Endothelial cell of umbilical vein (primary cell): ENCODE measurements around the gene TRDMT1. TPM values are rescaled to one million over a fixed set of nuclear protein-coding genes. Genes with fewer than 3 reads are reported as not detected.

ENCODE experiments used
- BruUV-seq: library from RNA; stranded (reverse); fragments of 400-500 nt; replicated peaks from 2 replicates; lab custom pipeline; 2021; lab: Mats Ljungman, UMichigan
- CTCF ChIA-PET: fragments of 300-600, 350-600 bp; sonication (Branson Sonifier 250); formaldehyde crosslinking; loops from one replicate; lab custom pipeline; 2021; ENCODE audit warnings: antibody characterized with exemption, inconsistent platforms; lab: Charles Lee
- POLR2A ChIA-PET: fragments of 300-600, 350-600 bp; sonication (Branson Sonifier 250); formaldehyde crosslinking; loops from one replicate; lab custom pipeline; 2021; ENCODE audit warnings: antibody characterized with exemption, inconsistent platforms; lab: Charles Lee
- DNase-seq: peaks from one replicate; pipeline ENCODE4 v3.0.0-alpha.2; 2011; ENCODE audit warnings: low read depth, low spot score
- FAIRE-seq: peaks from 2 replicates; lab custom pipeline; 2011; peaks lifted over from hg19 to GRCh38; lab: Jason Lieb, UNC
- H2AFZ ChIP-seq: 2 replicates; pipeline ENCODE4 v1.6.0; 2012; ENCODE audit warnings: low read depth, low read length, control low read depth, inconsistent platforms
- H3K27ac ChIP-seq: 2 replicates; pipeline ENCODE4 v1.5.1; 2011; ENCODE audit warnings: low read depth, mild to moderate bottlenecking, control low read depth, low read length, moderate library complexity; ENCODE audit not compliant: insufficient read depth
- H3K27me3 ChIP-seq, 2 experiments: 2 replicates each; pipeline versions ENCODE4 v1.6.0 to v1.6.1; 2011; ENCODE audit warnings: low read length in 2 of 2, mixed read lengths in 1 of 2; ENCODE audit not compliant: control insufficient read depth in 2 of 2, insufficient read depth in 2 of 2
- H3K36me3 ChIP-seq, 2 experiments: 2 replicates in 1 of 2; 3 replicates in 1 of 2; pipeline ENCODE4 v1.5.1; 2011; ENCODE audit warnings: low read length in 2 of 2, mild to moderate bottlenecking in 1 of 2, moderate library complexity in 1 of 2; ENCODE audit not compliant: control insufficient read depth in 2 of 2, insufficient read depth in 2 of 2; ENCODE audit errors: extremely low read depth in 1 of 2
- H3K4me1 ChIP-seq: 3 replicates; pipeline ENCODE4 v1.5.1; 2011; ENCODE audit warnings: mild to moderate bottlenecking, low read length; ENCODE audit not compliant: control insufficient read depth, insufficient read depth; ENCODE audit errors: extremely low read depth
- H3K4me2 ChIP-seq: 2 replicates; pipeline ENCODE4 v1.6.1; 2011; ENCODE audit warnings: low read length, control low read depth, mixed read lengths; ENCODE audit not compliant: insufficient read depth
- H3K4me3 ChIP-seq, 3 experiments: fragments of 200-600 bp in 1 of 3; sonication (generic), shearing (Covaris generic) in 1 of 3; replicated peaks in 1 of 3; 2 replicates each; pipeline ENCODE4 v1.5.1; 2011 to 2016; ENCODE audit warnings: control low read depth in 3 of 3, low read length in 3 of 3, mild to moderate bottlenecking in 2 of 3, inconsistent platforms in 1 of 3, low read depth in 1 of 3, moderate library complexity in 1 of 3; ENCODE audit not compliant: insufficient read depth in 1 of 3
- H3K79me2 ChIP-seq: 2 replicates; pipeline ENCODE4 v1.6.0; 2012; ENCODE audit warnings: low read length, inconsistent platforms; ENCODE audit not compliant: control insufficient read depth, insufficient read depth
- H3K9ac ChIP-seq: replicated peaks from 2 replicates; pipeline ENCODE3; 2011; ENCODE audit warnings: low read length, control low read depth; ENCODE audit not compliant: insufficient read depth; ENCODE audit errors: extremely low read depth
- H3K9me1 ChIP-seq: replicated peaks from 3 replicates; pipeline ENCODE4 v1.6.0; 2011; ENCODE audit warnings: mild to moderate bottlenecking, low read length; ENCODE audit not compliant: control insufficient read depth, insufficient read depth; ENCODE audit errors: extremely low read depth
- H3K9me3 ChIP-seq: replicated peaks from 2 replicates; pipeline ENCODE4 v1.5.1; 2012; ENCODE audit warnings: low read length, inconsistent platforms; ENCODE audit not compliant: control insufficient read depth, insufficient read depth
- H4K20me1 ChIP-seq: replicated peaks from 2 replicates; pipeline ENCODE3; 2011; ENCODE audit warnings: mild to moderate bottlenecking, low read length; ENCODE audit not compliant: control insufficient read depth, insufficient read depth; ENCODE audit errors: extremely low read depth
- EZH2 ChIP-seq: IDR thresholded peaks from 2 replicates; pipeline ENCODE4 v1.6.1; 2012; ENCODE audit warnings: borderline replicate concordance, low read depth, mild to moderate bottlenecking, moderate library complexity, low read length, inconsistent platforms; ENCODE audit not compliant: severe bottlenecking
- FOS ChIP-seq: IDR thresholded peaks from 2 replicates; pipeline ENCODE4 v1.6.1; 2011; ENCODE audit warnings: mild to moderate bottlenecking, low read length, moderate library complexity, borderline replicate concordance; ENCODE audit not compliant: insufficient read depth
- GATA2 ChIP-seq: IDR thresholded peaks from 2 replicates; pipeline ENCODE4 v1.7.0; 2011; ENCODE audit warnings: low read depth, mild to moderate bottlenecking, moderate library complexity, mixed read lengths, low read length; ENCODE audit not compliant: insufficient read length, insufficient read depth
- JUN ChIP-seq: IDR thresholded peaks from 2 replicates; pipeline ENCODE4 v1.6.1; 2011; ENCODE audit warnings: borderline replicate concordance, low read depth; ENCODE audit not compliant: insufficient read length, insufficient read depth
- MAX ChIP-seq: IDR thresholded peaks from 2 replicates; pipeline ENCODE4 v1.6.1; 2011; ENCODE audit not compliant: insufficient read depth, insufficient read length
- MYC ChIP-seq: IDR thresholded peaks from one replicate; pipeline ENCODE4 v1.6.1; 2011; ENCODE audit warnings: mild to moderate bottlenecking, low read depth, low read length
- POLR2A ChIP-seq: IDR thresholded peaks from 2 replicates; pipeline ENCODE4 v1.6.1; 2012; ENCODE audit warnings: low read depth, mild to moderate bottlenecking, control low read depth, low read length
- POLR2AphosphoS5 ChIP-seq: IDR thresholded peaks from 2 replicates; pipeline ENCODE4 v1.6.1; 2012; ENCODE audit warnings: low read depth, mild to moderate bottlenecking, control low read depth, low read length, moderate library complexity; ENCODE audit not compliant: insufficient read depth
- dilution Hi-C: fragments of 300-500 bp; cut with MboI; formaldehyde crosslinking; loops from one replicate; pipeline ENCODE4 v1.15.0; 2019; ENCODE audit warnings: low sequenced_read_pairs; ENCODE audit not compliant: extremely low pct_ligation_motif_present
- intact Hi-C: fragments of 100-400 bp; cut with micrococcal nuclease; formaldehyde crosslinking; loops from one replicate; pipeline ENCODE4 v1.10.0; 2022
- polyA plus RNA-seq, 4 experiments: library from polyadenylated mRNA; depleted of rRNA in 3 of 4; stranded (reverse) in 3 of 4; unstranded in 1 of 4; fragments of >200 nt; gene quantifications; 2 replicates each; pipeline versions ENCODE4 v1.2.1 to v1.2.3, GENCODE V29; 2011 to 2012; ENCODE audit warnings: missing spikeins in 1 of 4
- total RNA-seq: library from RNA; stranded (reverse); gene quantifications from 2 replicates; pipeline ENCODE4 v1.2.3, GENCODE V29; 2021
- TF ChIP-seq, protein P1 (sequence below), 2 donors: IDR thresholded peaks; 1 replicate in 1 of 2; 2 replicates in 1 of 2; pipeline ENCODE4 v1.5.1; 2011; ENCODE audit warnings: low read length in 2 of 2, mild to moderate bottlenecking in 2 of 2, moderate library complexity in 2 of 2, control low read depth in 1 of 2, inconsistent platforms in 1 of 2, low read depth in 1 of 2; ENCODE audit not compliant: insufficient read depth in 1 of 2; ENCODE audit errors: extremely low read depth in 1 of 2

Gene TRDMT1
- total and polyA plus RNA-seq, 2 donors (not counting 3 experiments of a cell fraction or from before 2014, with no cell fraction given) = 10.0 to 12.3 TPM

DNA sequence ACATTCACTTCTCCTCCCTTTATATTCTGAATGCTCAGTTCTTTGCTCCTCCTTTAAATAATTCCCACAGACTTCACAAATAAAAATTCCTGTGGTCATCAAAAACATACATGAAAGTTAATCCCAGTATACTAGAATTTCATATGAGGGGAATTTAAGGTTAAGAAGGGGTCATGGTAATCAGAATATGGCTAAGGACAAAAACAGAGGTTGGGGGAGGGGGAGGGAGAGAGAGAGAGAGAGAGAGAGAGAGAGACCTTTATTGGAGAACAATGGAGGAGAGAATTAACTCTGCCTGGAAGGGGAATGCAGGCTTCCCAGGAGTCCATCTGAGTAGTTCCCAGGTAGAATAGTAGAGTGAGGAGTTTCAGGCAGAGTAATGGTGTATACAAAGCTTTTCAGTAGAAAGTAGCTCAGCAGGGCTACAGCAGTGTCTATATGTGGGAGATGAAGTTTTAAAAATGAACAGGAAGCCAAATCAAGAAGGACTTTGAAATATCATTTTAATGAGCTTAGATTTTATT lies 66.7 kb downstream of the TRDMT1 start:
- intact Hi-C loops = no loop called here
- CTCF ChIA-PET = no interaction called here

More for the DNA sequence above, 66.7 kb downstream of the TRDMT1 start:
- no peaks in the 10 kb centered on the region for H3K27me3 ChIP-seq
- no peak overlapping the region for H3K4me2 ChIP-seq
- no peaks in the 10 kb centered on the region for H3K4me1 ChIP-seq
- no peak overlapping the region for H2AFZ ChIP-seq
- POLR2A ChIA-PET = no interaction called here
- TF ChIP-seq JUN (no peak), MYC (no peak), GATA2 (no peak), EZH2 (no peak), POLR2A (no peak), MAX (no peak), FOS (no peak), POLR2AphosphoS5 (no peak)
- TF ChIP-seq, protein P1, sequence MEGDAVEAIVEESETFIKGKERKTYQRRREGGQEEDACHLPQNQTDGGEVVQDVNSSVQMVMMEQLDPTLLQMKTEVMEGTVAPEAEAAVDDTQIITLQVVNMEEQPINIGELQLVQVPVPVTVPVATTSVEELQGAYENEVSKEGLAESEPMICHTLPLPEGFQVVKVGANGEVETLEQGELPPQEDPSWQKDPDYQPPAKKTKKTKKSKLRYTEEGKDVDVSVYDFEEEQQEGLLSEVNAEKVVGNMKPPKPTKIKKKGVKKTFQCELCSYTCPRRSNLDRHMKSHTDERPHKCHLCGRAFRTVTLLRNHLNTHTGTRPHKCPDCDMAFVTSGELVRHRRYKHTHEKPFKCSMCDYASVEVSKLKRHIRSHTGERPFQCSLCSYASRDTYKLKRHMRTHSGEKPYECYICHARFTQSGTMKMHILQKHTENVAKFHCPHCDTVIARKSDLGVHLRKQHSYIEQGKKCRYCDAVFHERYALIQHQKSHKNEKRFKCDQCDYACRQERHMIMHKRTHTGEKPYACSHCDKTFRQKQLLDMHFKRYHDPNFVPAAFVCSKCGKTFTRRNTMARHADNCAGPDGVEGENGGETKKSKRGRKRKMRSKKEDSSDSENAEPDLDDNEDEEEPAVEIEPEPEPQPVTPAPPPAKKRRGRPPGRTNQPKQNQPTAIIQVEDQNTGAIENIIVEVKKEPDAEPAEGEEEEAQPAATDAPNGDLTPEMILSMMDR (IDR thresholded peaks at IDR 0.05; ENCODE audit: extremely low read depth in 1 of 2, insufficient read depth in 1 of 2, low read depth in 1 of 2, low read length in 2 of 2) = no peak
- H3K27ac ChIP-seq = no peak overlapping the region
- H3K4me3 ChIP-seq = no peak overlapping the region
- no peak for DNase-seq
- no peaks in the 10 kb centered on the region for H3K9me3 ChIP-seq
- H3K36me3 ChIP-seq = no peaks in the 10 kb centered on the region
- no peaks in the 10 kb centered on the region for H3K9me1 ChIP-seq
- BruUV-seq = no TSS peak
- dilution Hi-C loops = no loop called here
- no peaks in the 10 kb centered on the region for H4K20me1 ChIP-seq
- H3K79me2 ChIP-seq = no peaks in the 10 kb centered on the region
- no peak overlapping the region for H3K9ac ChIP-seq
- FAIRE-seq = no peak
